ENCODE results near the gene CALB2.

CALB2 gene

DNA sequence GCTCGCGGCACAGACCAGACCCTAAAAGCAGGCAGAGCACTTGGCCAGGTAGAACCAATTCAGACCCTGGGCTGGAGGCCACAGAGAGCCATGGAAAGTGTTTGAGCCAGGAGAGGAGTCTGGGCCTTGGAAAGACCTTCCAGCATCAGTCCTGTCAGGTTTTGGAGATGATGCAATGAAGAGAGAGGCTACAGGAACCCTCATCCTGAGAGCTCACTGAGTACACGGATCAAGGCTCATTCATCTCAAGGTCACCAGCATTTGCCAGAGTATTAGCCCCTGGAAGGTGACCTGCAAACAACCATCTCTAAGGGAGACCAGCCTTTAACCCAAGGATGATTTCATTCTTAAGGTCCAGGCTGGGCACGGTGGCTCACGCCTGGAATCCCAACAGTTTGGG, 55.5 kb downstream of the CALB2 start:
- in situ Hi-C loops (cut with MboI; ENCODE audit: low pct_unique_long_range_greater_than_20kb, low sequenced_read_pairs, unreplicated experiment) = loop anchor here (5.0 to 25.0 kb wide), 2 partner anchors 88 to 198 kb away; no protein-coding TSS in a partner anchor
- no peak for DNase-seq (ENCODE audit: low spot score)
- TF ChIP-seq, protein P1, sequence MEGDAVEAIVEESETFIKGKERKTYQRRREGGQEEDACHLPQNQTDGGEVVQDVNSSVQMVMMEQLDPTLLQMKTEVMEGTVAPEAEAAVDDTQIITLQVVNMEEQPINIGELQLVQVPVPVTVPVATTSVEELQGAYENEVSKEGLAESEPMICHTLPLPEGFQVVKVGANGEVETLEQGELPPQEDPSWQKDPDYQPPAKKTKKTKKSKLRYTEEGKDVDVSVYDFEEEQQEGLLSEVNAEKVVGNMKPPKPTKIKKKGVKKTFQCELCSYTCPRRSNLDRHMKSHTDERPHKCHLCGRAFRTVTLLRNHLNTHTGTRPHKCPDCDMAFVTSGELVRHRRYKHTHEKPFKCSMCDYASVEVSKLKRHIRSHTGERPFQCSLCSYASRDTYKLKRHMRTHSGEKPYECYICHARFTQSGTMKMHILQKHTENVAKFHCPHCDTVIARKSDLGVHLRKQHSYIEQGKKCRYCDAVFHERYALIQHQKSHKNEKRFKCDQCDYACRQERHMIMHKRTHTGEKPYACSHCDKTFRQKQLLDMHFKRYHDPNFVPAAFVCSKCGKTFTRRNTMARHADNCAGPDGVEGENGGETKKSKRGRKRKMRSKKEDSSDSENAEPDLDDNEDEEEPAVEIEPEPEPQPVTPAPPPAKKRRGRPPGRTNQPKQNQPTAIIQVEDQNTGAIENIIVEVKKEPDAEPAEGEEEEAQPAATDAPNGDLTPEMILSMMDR (IDR thresholded peaks at IDR 0.05; ENCODE audit: extremely low read depth, insufficient read depth, missing control alignments) = no peak

DNA sequence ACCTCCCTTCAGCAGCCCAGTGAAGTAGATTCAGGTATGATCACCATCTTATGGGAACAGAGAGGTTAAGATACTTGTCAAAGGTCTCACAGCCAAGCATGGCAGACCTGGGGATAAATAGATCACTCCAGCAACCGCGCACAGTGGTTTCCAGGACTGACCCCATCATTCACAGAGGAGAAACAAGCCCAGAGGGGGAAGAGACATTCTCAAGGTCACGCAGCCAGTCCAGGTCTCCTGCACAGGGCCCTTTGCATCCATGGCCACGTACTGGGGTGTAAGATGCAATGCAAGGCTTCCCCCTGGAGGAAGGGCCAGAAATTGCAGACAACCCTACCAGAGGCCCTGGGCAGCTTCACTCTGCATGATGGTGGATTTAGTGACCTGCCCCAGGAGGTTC, 63.4 kb downstream of the CALB2 start:
- DNase-seq (ENCODE audit: low spot score) = peak; percentile 63
- TF ChIP-seq, protein P1 (IDR thresholded peaks at IDR 0.05; ENCODE audit: extremely low read depth, insufficient read depth, missing control alignments) = peak; percentile 53
- in situ Hi-C loops (cut with MboI; ENCODE audit: low pct_unique_long_range_greater_than_20kb, low sequenced_read_pairs, unreplicated experiment) = loop anchor here (25.0 kb wide), 1 partner anchor 190 kb away; no protein-coding TSS in a partner anchor

DNA sequence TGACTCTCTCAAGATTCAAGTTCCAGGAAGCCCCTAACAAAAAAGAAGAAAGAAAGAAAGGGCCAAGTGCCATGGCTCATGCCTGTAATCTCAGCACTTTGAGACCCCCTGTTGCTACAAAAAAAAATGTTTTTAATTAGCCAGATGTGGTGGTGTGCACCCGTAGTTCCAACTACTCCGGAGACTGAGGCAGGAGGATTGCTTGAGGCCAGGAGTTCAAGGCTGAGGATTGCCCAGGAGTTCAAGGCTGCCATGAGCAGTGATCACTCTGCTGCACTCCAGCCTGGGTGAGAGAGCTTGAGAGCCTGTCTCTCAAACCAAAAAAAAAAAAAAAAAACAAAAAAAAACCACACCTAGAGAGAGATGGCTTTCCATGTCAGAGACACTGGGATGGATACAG, 64.5 kb downstream of the CALB2 start:
- DNase-seq (ENCODE audit: low spot score) = no peak
- in situ Hi-C loops (cut with MboI; ENCODE audit: low pct_unique_long_range_greater_than_20kb, low sequenced_read_pairs, unreplicated experiment) = loop anchor here (25.0 kb wide), 1 partner anchor 189 kb away; no protein-coding TSS in a partner anchor
- TF ChIP-seq, protein P1 (IDR thresholded peaks at IDR 0.05; ENCODE audit: extremely low read depth, insufficient read depth, missing control alignments) = no peak

DNA sequence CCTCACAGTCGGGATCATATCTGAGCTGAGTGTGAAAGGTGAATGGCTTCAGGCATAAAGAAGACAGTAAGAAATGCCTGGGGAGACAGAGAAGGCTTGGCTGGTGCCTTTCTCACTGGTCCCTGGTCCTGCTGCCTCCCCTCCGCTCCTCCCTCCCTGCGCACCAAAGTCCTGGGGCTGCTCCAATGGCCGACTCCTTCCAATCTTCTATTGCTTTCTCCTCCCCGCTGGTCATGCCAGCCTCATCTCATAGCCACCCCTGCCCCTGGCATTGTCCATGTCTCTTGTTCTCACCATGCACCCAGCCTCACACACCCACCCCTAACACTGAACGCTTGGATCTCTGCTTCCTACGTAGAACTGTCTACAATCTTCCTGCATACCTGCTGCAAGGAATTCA, 65.3 kb downstream of the CALB2 start:
- in situ Hi-C loops (cut with MboI; ENCODE audit: low pct_unique_long_range_greater_than_20kb, low sequenced_read_pairs, unreplicated experiment) = loop anchor here (25.0 kb wide), 1 partner anchor 188 kb away; no protein-coding TSS in a partner anchor
- TF ChIP-seq, protein P1 (IDR thresholded peaks at IDR 0.05; ENCODE audit: extremely low read depth, insufficient read depth, missing control alignments) = no peak
- no peak for DNase-seq (ENCODE audit: low spot score)

DNA sequence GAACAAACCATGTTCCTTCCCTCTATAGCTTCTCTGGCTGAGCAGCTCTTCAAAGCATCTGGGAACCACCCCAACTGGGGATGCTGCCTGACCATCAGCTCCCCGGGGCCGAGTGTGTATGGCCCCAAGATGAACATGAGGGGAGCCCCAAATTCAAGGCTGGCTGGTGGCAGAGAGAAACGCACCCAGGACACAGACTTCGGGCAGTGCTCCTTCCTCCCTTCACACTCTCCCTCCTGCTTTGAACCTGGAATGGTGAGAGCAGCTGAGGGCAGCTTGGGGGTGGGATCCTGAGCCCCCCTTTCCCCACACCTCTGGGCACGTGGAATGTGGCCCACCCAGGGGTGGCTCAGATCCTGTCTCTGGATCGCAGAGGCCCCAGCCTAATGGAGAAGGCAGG, 66.1 kb downstream of the CALB2 start:
- TF ChIP-seq, protein P1 (IDR thresholded peaks at IDR 0.05; ENCODE audit: extremely low read depth, insufficient read depth, missing control alignments) = no peak
- in situ Hi-C loops (cut with MboI; ENCODE audit: low pct_unique_long_range_greater_than_20kb, low sequenced_read_pairs, unreplicated experiment) = loop anchor here (25.0 kb wide), 1 partner anchor 188 kb away; no protein-coding TSS in a partner anchor
- no peak for DNase-seq (ENCODE audit: low spot score)

DNA sequence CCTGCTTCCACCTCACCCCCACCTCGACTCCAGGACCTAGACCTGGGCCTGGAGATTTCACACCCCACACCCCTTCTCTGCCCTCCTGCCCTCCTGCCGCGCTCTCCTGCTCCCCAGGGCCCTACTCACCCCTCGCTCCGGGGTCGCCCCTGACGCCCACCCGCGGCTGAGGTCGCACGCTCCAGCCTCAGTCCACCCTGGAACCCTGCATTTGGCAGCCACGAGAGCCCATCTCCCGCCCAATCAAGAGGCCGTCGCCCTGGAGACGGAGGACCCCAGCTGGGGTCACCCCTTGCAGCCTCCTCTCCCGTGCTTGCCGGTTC, 67.2 kb downstream of the CALB2 start:
- TF ChIP-seq, protein P1 (IDR thresholded peaks at IDR 0.05; ENCODE audit: extremely low read depth, insufficient read depth, missing control alignments) = no peak
- no peak for DNase-seq (ENCODE audit: low spot score)
- in situ Hi-C loops (cut with MboI; ENCODE audit: low pct_unique_long_range_greater_than_20kb, low sequenced_read_pairs, unreplicated experiment) = no loop called here

All from GM13977 (cell line).